GM19193 (cell line): ENCODE results near the gene ZNF738.

Experiments
- POLR2A ChIP-seq: IDR thresholded peaks from 4 replicates; pipeline ENCODE4 v1.6.1; 2011; ENCODE audit not compliant: insufficient read depth, insufficient read length; ENCODE audit errors: extremely low read depth

The ZNF738 gene

GRCh38 chr19:21396893-21397572 lies 38.2 kb downstream of the ZNF738 start, which contains the start of gene ZNF493:
TSS of gene ZNF493 (plus strand) at chr19:21397133. CDS start at chr19:21397238, 105 bp downstream.
- peak; percentile 81 for TF ChIP-seq POLR2A

- TF ChIP-seq POLR2A = no peak
These were observed 40.1 kb downstream of the ZNF738 start for GRCh38 chr19:21398851-21399250.

- TF ChIP-seq POLR2A = no peak
These were observed 43.6 kb downstream of the ZNF738 start for GRCh38 chr19:21402303-21402985.

- TF ChIP-seq POLR2A = no peak
These were observed 51.4 kb downstream of the ZNF738 start for GRCh38 chr19:21410166-21410565.

GRCh38 chr19:21422244-21422643 lies 63.4 kb downstream of the ZNF738 start:
- TF ChIP-seq POLR2A = no peak

GRCh38 chr19:21423057-21424041 lies 64.5 kb downstream of the ZNF738 start:
- TF ChIP-seq POLR2A = no peak
